SH-SY5Y (cell line): ENCODE results near the gene LRIG2.

Experiments used
- GATA2 ChIP-seq: IDR thresholded peaks from 2 replicates; pipeline ENCODE4 v1.6.1; 2011; ENCODE audit warnings: mild to moderate bottlenecking, low read depth, low read length
- GATA3 ChIP-seq: IDR thresholded peaks from 2 replicates; pipeline ENCODE4 v1.6.1; 2011; ENCODE audit warnings: low read depth, mild to moderate bottlenecking, low read length, moderate library complexity

DNA sequence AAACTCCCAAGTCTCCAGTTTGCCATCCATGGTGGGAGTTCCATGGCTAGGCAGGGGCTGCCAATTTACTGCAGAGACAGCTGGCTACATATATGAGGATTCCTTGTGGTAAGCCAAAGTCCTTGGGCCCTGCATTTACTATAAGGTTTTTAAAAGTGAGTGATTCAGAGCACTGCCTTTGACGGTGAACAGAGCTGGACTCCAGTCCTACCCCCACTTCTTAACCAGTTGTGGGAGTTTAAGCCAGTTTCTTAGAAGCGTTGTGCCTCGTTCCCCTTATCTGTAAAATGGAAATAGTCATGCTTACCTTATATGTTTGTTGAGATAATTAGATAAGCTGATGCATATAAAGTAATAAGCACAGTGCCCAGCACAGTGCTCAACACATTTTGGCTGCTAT is 64.6 kb downstream of the LRIG2 start:
- TF ChIP-seq GATA2: no peak
- no peak for TF ChIP-seq GATA3
